ENCODE results near the gene SRSF10. TPM values are rescaled to one million over a fixed set of nuclear protein-coding genes. Genes with fewer than 3 reads are reported as not detected.
A peak's percentile ranks its signal among the peaks of the same experiment; 100 is the strongest.

SRSF10 gene
- total and polyA plus RNA-seq, 10 donors = 54.5 to 146 (median 98.2) TPM

- peak overlapping the region in 7 of 8 donors; percentile 29 to 80 (median 63) for H3K27ac ChIP-seq
- intact Hi-C loops (cut with DNase I; ENCODE audit: low total_unique reads) = loop anchor here (5.0 kb wide), 1 partner anchor 104 kb away; no protein-coding TSS in a partner anchor
Measured at GRCh38 chr1:23916209-23917131, 63.7 kb downstream of the SRSF10 start.

GRCh38 chr1:23915466-23915865 lies 64.7 kb downstream of the SRSF10 start:
- Histone ChIP-seq H3K36me3 (no peaks in the 10 kb centered on the region), H3K27me3 (replicated peaks in 1 of 7) (no peaks in the 10 kb centered on the region), H3K4me3 (no peak overlapping the region), H3K4me1 (peaks cover 12 to 75% (median 48%) of the 10 kb centered on the region in 6 donors), H3K9me3 (no peaks in the 10 kb centered on the region), H3K27ac (peak overlapping the region in 3 of 8 donors; percentile 72 to 90 (median 80))
- TF ChIP-seq CTCF (IDR thresholded peaks at IDR 0.05 in 8 of 11, conservative IDR thresholded peaks at IDR 0.05 in 3 of 11) (no peak), POLR2A (IDR thresholded peaks at IDR 0.05) (no peak), POLR2AphosphoS5 (IDR thresholded peaks at IDR 0.05) (no peak)
- intact Hi-C loops (cut with DNase I; ENCODE audit: low total_unique reads) = loop anchor here (5.0 kb wide), 1 partner anchor 103 kb away; no protein-coding TSS in a partner anchor
- no peak for DNase-seq
- WGBS, 5 donors = 88 to 96% (median 92%) methylated on average over 5 of the region's 5 CpGs

More at GRCh38 chr1:23916209-23917131, 63.7 kb downstream of the SRSF10 start:
- Histone ChIP-seq H3K27me3 (replicated peaks in 1 of 7) (no peaks in the 10 kb centered on the region), H3K36me3 (no peaks in the 10 kb centered on the region), H3K9me3 (no peaks in the 10 kb centered on the region), H3K4me1 (peaks cover 12 to 71% (median 44%) of the 10 kb centered on the region in 6 donors), H3K4me3 (peak overlapping the region in 1 of 8 donors; percentile 1)
- WGBS, 5 donors = 16 to 31% (median 26%) methylated on average over 11 to 12 of the region's 12 CpGs
- peak; percentile 89 for DNase-seq
- TF ChIP-seq CTCF (IDR thresholded peaks at IDR 0.05 in 8 of 11, conservative IDR thresholded peaks at IDR 0.05 in 3 of 11) (peak; percentile 49 to 83 (median 73)), POLR2AphosphoS5 (IDR thresholded peaks at IDR 0.05) (peak in 2 of 3 donors; percentile 23 to 54), POLR2A (IDR thresholded peaks at IDR 0.05) (no peak)

- intact Hi-C loops (cut with DNase I; ENCODE audit: low total_unique reads) = loop anchor here (5.0 kb wide), 1 partner anchor 103 kb away; no protein-coding TSS in a partner anchor
- WGBS, 5 donors = 83 to 94% (median 91%) methylated on average over 4 of the region's 4 CpGs
Measured at GRCh38 chr1:23914921-23915320, 65.2 kb downstream of the SRSF10 start.

More at GRCh38 chr1:23914921-23915320, 65.2 kb downstream of the SRSF10 start:
- TF ChIP-seq CTCF (IDR thresholded peaks at IDR 0.05 in 8 of 11, conservative IDR thresholded peaks at IDR 0.05 in 3 of 11) (no peak), POLR2AphosphoS5 (IDR thresholded peaks at IDR 0.05) (no peak), POLR2A (IDR thresholded peaks at IDR 0.05) (no peak)
- no peak overlapping the region for H3K4me3 ChIP-seq
- H3K27me3 ChIP-seq (replicated peaks in 1 of 7) = no peaks in the 10 kb centered on the region
- peak overlapping the region in 5 of 8 donors; percentile 1 to 90 (median 80) for H3K27ac ChIP-seq
- H3K36me3 ChIP-seq = no peaks in the 10 kb centered on the region
- H3K4me1 ChIP-seq = peaks cover 13 to 75% (median 46%) of the 10 kb centered on the region in 6 donors
- no peaks in the 10 kb centered on the region for H3K9me3 ChIP-seq
- no peak for DNase-seq

Small RNA genes lying within 50 kb of the gene (microRNA-seq; reads per million reads assigned to microRNA genes)
- gene MIR378F = 0 reads per million in 3 donors

Small RNA genes lying within 50 kb of the gene (small RNA-seq; reads per million reads assigned to genes)
- gene MIR378F = 0 reads per million in 4 donors

Other genes starting within 250 kb of the SRSF10 start
- 10 to 100 TPM; 30.3 to 38.0 (median 34.0) TPM for gene ELOA, start 236.9 kb downstream of the SRSF10 start, total RNA-seq
- gene ELOA, start 236.9 kb downstream of the SRSF10 start, polyA plus RNA-seq = 10 to 100 TPM in 2 of 3 donors, 1 to 10 TPM in 1; 7.9 to 12.2 (median 10.0) TPM
- gene PITHD1, start 201.9 kb downstream of the SRSF10 start, total RNA-seq = 10 to 100 TPM; 43.9 to 68.5 (median 52.4) TPM
- 10 to 100 TPM; 48.3 to 65.3 (median 51.6) TPM for gene PITHD1, start 201.9 kb downstream of the SRSF10 start, polyA plus RNA-seq
- gene LYPLA2, start 189.2 kb downstream of the SRSF10 start, total RNA-seq = 10 to 100 TPM; 46.9 to 58.8 (median 55.4) TPM
- 10 to 100 TPM; 54.5 to 87.5 (median 57.5) TPM for gene LYPLA2, start 189.2 kb downstream of the SRSF10 start, polyA plus RNA-seq
- 10 to 100 TPM; 19.0 to 47.1 (median 35.1) TPM for gene GALE, start 179.6 kb downstream of the SRSF10 start, total RNA-seq
- 10 to 100 TPM; 19.7 to 42.2 (median 23.8) TPM for gene GALE, start 179.6 kb downstream of the SRSF10 start, polyA plus RNA-seq
- 10 to 100 TPM; 26.5 to 42.3 (median 35.5) TPM for gene HMGCL, start 154.9 kb downstream of the SRSF10 start, total RNA-seq
- 10 to 100 TPM; 28.4 to 40.5 (median 32.6) TPM for gene HMGCL, start 154.9 kb downstream of the SRSF10 start, polyA plus RNA-seq
- 100 to 1,000 TPM in 1 of 7 donors, 10 to 100 TPM in 6; 51.9 to 106 (median 78.8) TPM for gene FUCA1, start 112.0 kb downstream of the SRSF10 start, total RNA-seq
- 10 to 100 TPM; 36.3 to 62.6 (median 40.8) TPM for gene FUCA1, start 112.0 kb downstream of the SRSF10 start, polyA plus RNA-seq
- gene CNR2, start 67.0 kb downstream of the SRSF10 start, total RNA-seq = 10 to 100 TPM; 15.0 to 23.4 (median 18.2) TPM
- gene CNR2, start 67.0 kb downstream of the SRSF10 start, polyA plus RNA-seq = 10 to 100 TPM; 18.2 to 26.6 (median 22.3) TPM
- 100 to 1,000 TPM in 6 of 7 donors, 10 to 100 TPM in 1; 87.3 to 127 (median 120) TPM for gene PNRC2, start 20.5 kb downstream of the SRSF10 start, total RNA-seq
- 100 to 1,000 TPM in 2 of 3 donors, 10 to 100 TPM in 1; 83.0 to 114 (median 111) TPM for gene PNRC2, start 20.5 kb downstream of the SRSF10 start, polyA plus RNA-seq
- gene MYOM3, start 131.8 kb upstream of the SRSF10 start, total RNA-seq = not detected
- under 1 TPM; 0.02 to 0.06 (median 0.06) TPM for gene MYOM3, start 131.8 kb upstream of the SRSF10 start, polyA plus RNA-seq
- not detected for gene IL22RA1, start 162.8 kb upstream of the SRSF10 start, total RNA-seq
- gene IL22RA1, start 162.8 kb upstream of the SRSF10 start, polyA plus RNA-seq = not detected
- gene IFNLR1, start 207.0 kb upstream of the SRSF10 start, total RNA-seq = 1 to 10 TPM; 3.3 to 8.9 (median 3.9) TPM
- 1 to 10 TPM; 1.7 to 3.3 (median 3.1) TPM for gene IFNLR1, start 207.0 kb upstream of the SRSF10 start, polyA plus RNA-seq